HG02870 (cell line): ENCODE results near the gene CDV3.
"Not testable (repeated sequence)": the region's sequence is repeated elsewhere in the genome, so short reads cannot be mapped to it uniquely, and the experiment has no call there.

Source experiments
- ATAC-seq: cut with Tn5 transposase; IDR thresholded peaks from one replicate; pipeline ENCODE4 v1.9.1; 2021; ENCODE audit warnings: mild to moderate bottlenecking, moderate library complexity; ENCODE audit not compliant: unreplicated experiment

Gene CDV3, protein sequence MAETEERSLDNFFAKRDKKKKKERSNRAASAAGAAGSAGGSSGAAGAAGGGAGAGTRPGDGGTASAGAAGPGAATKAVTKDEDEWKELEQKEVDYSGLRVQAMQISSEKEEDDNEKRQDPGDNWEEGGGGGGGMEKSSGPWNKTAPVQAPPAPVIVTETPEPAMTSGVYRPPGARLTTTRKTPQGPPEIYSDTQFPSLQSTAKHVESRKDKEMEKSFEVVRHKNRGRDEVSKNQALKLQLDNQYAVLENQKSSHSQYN

GRCh38 chr3:133573629-133574194, at the start of gene CDV3:
Gene CDV3 (plus strand): TSS chr3:133573686. CDS start chr3:133574045, 359 bp downstream.
- ATAC-seq = peak; percentile 10

- ATAC-seq = not testable (repeated sequence)
Observed at GRCh38 chr3:133523758-133524157, 49.7 kb upstream of the CDV3 start.

DNA sequence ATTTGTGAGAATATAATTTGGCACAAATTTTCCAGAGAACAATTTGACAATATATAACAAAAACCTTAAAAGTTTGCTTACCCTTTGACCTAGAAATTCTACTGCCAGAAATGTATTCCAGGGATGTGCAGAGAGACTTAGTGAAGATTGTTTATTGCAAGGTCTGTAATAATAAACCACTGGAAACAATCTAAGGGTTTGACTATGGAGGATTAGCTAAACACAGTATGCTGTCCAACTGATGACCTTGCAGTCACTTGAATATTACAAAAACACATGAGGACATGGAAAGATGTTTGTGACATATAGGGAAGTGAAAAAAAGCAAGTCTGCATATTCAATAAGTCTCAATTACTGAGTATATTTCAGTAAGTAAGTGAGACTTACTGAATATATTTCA, 48.1 kb upstream of the CDV3 start:
- no peak for ATAC-seq

GRCh38 chr3:133527081-133527715, 46.3 kb upstream of the CDV3 start:
- no peak for ATAC-seq

GRCh38 chr3:133529809-133530208, 43.7 kb upstream of the CDV3 start:
- ATAC-seq = no peak

GRCh38 chr3:133531981-133532380, 41.5 kb upstream of the CDV3 start:
- no peak for ATAC-seq

DNA sequence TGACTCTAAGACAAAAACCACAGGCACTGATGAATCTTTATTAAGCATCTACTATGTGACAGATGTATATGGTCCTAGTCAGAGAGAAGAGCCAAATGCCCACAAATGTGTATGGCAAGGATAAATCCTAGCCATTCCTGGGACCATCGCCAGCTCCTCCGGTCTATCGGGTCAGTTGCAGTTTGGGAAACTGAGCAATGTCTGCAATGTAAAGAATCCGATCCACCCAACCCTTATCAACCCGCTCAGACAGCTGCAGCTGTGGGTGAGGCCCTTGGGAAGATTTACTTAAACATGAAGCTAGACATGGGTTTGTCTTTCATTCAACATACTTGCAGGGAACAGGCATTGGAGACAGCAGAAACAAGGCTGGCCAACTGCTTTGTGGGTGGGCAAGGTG, 40.5 kb upstream of the CDV3 start:
- no peak for ATAC-seq

DNA sequence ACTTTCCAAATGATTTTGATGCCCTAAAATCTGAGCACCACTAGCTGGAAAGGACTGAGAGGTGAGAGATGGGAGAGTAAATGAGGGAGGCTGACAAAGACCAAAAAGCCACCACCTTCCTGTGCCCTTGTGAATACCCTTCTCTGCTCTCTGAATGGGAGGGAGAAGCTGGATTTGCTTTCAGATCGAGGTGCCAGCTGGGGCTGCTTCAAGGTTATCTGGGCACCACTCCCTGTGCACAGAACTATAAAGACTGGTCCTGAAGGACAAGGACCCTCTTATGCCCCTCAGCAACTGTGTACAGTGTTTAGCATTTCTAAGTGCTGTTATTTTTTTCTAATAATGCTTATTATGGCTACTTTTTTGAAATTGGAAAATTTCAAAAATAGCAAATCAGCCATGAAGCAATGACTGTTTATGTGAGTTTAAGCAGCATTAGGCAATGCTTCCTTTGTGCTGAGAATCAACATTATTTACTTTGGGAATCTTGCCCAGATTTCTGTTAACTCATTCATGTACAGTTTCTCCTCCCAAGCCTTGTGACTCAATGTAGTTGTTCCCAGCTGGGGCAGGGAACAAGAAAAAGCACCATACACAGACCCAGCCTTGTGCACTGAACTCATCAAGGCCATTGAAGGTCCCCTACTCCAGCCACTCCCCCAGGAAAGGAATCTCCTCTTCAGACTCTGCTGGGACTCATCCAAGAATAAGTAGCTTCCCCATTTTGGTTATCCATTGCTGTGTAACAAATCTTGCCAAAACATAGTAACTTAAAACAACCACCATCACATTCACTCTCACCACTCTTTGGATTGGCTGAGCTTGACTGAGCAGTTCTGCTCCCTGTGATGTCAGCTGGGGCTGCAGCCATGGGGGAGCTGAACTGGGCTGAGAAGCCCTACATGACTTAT, 37.3 kb upstream of the CDV3 start:
- ATAC-seq = no peak

GRCh38 chr3:133537131-133537530, 36.4 kb upstream of the CDV3 start:
- not testable (repeated sequence) for ATAC-seq

GRCh38 chr3:133538154-133538553, 35.3 kb upstream of the CDV3 start:
- ATAC-seq = no peak

DNA sequence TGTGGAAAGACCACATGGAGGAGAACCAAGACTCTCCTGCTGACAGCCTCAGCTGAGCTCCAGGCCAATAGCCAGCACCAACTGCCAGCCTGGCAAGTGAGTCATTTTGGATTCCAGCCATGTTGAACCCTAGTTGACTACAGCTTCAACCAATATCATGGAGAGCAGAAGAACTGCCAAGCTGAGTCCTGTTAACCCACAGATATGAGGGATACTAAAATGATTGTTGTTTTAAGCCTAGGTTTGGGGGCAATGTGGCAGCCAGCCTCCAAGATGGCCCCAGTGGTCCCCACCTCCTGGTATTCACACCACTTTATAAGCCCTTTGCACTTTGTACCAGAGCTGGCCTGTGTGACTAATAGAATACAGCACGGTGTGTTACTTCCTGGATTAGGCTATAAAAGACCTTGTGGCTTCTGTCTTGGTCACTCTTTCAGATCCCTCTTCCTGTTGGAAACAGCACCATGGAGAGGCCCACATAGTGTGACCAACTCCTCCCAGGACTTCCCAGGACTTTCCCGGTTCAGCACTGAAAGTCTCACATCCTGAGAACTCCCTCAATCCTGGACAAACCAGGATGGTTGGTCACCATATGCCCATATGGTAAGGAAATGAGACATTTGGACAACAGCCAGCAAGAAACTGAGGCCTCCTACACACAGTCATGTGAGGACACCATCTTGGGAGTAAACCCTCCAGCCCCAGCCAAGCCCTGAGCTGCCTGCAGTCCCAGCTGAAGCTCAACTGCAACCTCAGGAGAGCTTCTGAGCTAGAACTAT, 32.4 kb upstream of the CDV3 start:
- peak; percentile 67 for ATAC-seq

GRCh38 chr3:133542871-133543270, 30.6 kb upstream of the CDV3 start:
- no peak for ATAC-seq

- not testable (repeated sequence) for ATAC-seq
Observed at GRCh38 chr3:133544983-133545382, 28.5 kb upstream of the CDV3 start.

GRCh38 chr3:133547432-133548041, 25.9 kb upstream of the CDV3 start:
- no peak for ATAC-seq

DNA sequence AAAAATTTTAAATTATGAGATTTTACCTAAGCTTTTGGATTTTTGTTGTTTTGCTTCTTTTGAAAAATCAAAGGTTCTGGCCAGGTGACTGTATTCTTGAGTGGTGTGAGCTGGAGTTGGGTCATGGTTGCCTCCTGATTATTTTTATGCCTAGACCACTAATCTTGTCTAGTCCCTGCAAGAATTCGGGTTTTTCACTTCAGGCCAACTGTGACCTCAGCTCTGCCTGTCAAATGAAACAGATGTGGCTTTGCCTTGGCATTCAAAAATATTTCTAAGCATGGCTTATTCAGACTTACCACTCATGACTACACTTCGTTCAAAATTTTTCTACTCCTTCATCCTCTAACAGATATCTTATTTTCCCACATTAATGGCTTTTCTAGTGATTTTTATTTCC, 25.4 kb upstream of the CDV3 start:
- no peak for ATAC-seq

- no peak for ATAC-seq
Observed at GRCh38 chr3:133549565-133549964, 23.9 kb upstream of the CDV3 start.

DNA sequence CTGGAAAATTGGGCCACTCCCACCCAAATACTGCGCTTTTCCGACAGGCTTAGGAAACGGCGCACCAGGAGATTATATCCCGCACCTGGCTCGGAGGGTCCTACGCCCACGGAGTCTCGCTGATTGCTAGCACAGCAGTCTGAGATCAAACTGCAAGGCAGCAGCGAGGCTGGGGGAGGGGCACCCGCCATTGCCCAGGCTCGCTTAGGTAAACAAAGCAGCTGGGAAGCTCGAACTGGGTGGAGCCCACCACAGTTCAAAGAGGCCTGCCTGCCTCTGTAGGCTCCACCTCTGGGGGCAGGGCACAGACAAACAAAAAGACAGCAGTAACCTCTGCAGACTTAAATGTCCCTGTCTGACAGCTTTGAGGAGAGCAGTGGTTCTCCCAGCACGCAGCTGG, 21.9 kb upstream of the CDV3 start:
- not testable (repeated sequence) for ATAC-seq

DNA sequence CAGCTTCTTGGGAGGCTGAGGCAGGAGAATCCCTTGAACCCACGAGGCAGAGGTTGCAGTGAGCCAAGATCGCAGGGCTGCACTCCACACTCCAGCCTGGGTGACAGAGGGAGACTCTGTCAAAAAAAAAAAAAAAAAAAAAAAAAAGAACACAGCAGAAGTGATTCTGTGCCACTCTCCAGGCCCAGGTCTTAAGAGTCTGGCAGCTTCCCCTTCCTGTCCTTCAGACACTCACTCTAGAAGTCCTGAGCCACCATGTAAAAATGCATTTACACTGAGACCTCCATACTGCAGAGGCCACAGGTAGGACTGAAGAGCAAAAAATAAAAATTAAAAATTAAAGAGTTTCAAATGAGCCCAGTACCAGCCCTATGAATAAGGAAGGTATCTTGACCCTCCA, 11.8 kb upstream of the CDV3 start:
- no peak for ATAC-seq

DNA sequence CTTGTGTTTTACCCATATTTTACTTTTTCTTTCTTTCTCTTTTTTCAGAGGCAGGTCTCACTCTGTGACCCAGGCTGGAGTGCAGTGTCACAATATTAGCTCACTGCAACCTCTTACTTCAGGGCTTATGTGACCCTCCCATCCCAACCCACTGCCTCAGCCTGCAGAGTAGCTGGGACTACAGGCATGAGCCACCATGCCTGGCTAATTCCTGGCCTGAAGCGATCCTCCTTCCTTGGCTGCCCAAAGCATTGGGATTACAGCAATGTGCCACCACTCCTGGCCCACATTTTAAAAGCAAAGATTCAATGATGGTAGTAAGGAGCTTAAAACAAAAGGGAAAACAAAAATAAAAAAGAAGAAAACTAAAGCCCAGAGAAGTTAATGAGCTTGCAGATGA, 11.1 kb upstream of the CDV3 start:
- ATAC-seq = no peak

- ATAC-seq = no peak
Observed at GRCh38 chr3:133563186-133563591, 10.3 kb upstream of the CDV3 start.
